Activated naive CD4-positive, alpha-beta T cell treated with anti-CD3 and anti-CD28 coated beads, Interleukin-2, amount 50 U/mL, for 72 hours (primary cell): ENCODE data around the gene IGSF10. TPM values are rescaled to one million over a fixed set of nuclear protein-coding genes. Genes with fewer than 3 reads are reported as not detected.

Experiments
- ATAC-seq, 2 donors: fragments of 150-1000 bp; cut with Tn5 transposase; 2 replicates each; pipeline ENCODE4 v1.10.0; 2021; ENCODE audit warnings: mild to moderate bottlenecking in 2 of 2, moderate library complexity in 2 of 2
- DNase-seq, 2 donors: peaks; one replicate each; pipeline ENCODE4 v3.0.0; 2021 to 2022; ENCODE audit warnings: low spot score in 2 of 2
- H3K27ac Mint-ChIP-seq, 2 donors: one replicate each; pipeline ENCODE4 v1.8.0; 2022; ENCODE audit warnings: mild to moderate bottlenecking in 2 of 2, mixed read lengths in 2 of 2
- H3K36me3 Mint-ChIP-seq, 2 donors: one replicate each; pipeline ENCODE4 v1.8.0; 2022; ENCODE audit warnings: mixed read lengths in 2 of 2
- H3K9me3 Mint-ChIP-seq, 2 donors: one replicate each; pipeline ENCODE4 v1.8.0; 2022; ENCODE audit warnings: mixed read lengths in 2 of 2
- total RNA-seq, 2 donors: library from RNA; stranded (reverse); gene quantifications; one replicate each; pipeline ENCODE4 v1.2.3, GENCODE V29; 2022

The IGSF10 gene
- total RNA-seq, 2 donors from 2014 or later = not detected

GRCh38 chr3:151477591-151478334, 16.9 kb upstream of the IGSF10 start:
- Mint-ChIP-seq H3K9me3 (peaks cover 4 to 12% of the 10 kb centered on the region in 2 donors), H3K27ac (no peak overlapping the region), H3K36me3 (peaks cover 0 to 9% of the 10 kb centered on the region in 2 donors)
- no peak for DNase-seq
- no peak for ATAC-seq

DNA sequence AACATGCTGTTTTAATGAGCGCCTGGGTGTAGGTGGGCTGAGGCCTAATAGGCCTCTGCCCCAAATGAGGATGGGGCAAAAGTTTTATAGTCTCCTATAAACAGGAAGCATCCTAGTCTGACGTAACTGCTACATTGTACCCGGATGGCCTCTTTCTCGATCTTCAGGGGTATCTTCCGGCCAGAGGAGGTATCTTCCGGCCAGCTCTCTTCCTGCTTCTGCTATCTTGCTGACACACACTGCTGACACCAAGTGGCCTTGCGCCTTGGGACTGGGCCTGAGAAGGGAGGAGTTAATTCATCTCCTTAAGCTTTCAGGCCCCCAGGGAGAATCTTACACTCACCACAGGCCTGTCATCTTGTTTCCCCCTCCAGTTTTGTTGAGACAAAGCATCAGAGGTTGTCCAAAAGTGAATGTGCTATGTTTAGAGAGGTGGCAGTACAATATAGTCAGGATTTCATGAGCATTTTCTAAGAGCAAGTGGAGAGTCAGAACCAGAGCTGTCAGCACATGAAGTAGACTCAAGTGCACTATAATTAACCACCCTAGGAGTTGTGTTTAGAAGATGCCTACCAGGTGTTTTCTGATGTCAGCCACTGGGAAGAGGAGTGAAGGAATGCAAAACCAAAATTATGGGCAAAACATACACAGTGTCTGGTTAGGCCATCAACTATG, 15.6 kb upstream of the IGSF10 start:
- Mint-ChIP-seq H3K9me3 (peaks cover 0 to 1% of the 10 kb centered on the region in 2 donors), H3K27ac (peak overlapping the region in 1 of 2 donors; percentile 53), H3K36me3 (peaks cover 0 to under 1% of the 10 kb centered on the region in 2 donors)
- DNase-seq (no peak), ATAC-seq (no peak)

GRCh38 chr3:151468284-151468917, 7.5 kb upstream of the IGSF10 start:
- H3K9me3 Mint-ChIP-seq = no peaks in the 10 kb centered on the region
- DNase-seq (peak in 1 of 2 donors; percentile 47), ATAC-seq (peak; percentile 45 to 74)
- no peaks in the 10 kb centered on the region for H3K36me3 Mint-ChIP-seq
- no peak overlapping the region for H3K27ac Mint-ChIP-seq

- Mint-ChIP-seq H3K9me3 (no peaks in the 10 kb centered on the region), H3K27ac (no peak overlapping the region), H3K36me3 (no peaks in the 10 kb centered on the region)
- ATAC-seq (no peak), DNase-seq (no peak)
These were observed 6.2 kb upstream of the IGSF10 start for GRCh38 chr3:151467069-151467468.

DNA sequence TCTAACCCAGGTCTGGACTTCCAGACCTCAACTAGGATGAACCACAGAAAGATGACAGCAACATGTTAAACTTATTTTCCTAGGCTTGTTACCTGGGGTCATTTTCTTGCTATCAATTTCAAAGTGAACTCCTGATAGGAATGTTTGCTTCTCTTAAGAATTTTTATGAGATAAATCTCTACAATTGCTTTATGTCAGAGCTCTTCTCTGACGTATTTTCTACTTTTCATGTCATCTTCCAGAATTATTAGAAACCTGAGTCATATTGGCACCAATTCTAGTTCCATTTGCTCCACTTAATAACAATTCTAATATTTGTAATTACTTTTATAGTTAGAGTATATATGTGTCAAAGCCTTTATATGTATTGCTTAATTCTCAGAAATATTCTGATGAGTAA, 2.1 kb upstream of the IGSF10 start:
- H3K27ac Mint-ChIP-seq = no peak overlapping the region
- no peak for ATAC-seq
- no peak for DNase-seq
- H3K9me3 Mint-ChIP-seq = no peaks in the 10 kb centered on the region
- H3K36me3 Mint-ChIP-seq = no peaks in the 10 kb centered on the region

- Mint-ChIP-seq H3K36me3 (no peaks in the 10 kb centered on the region), H3K27ac (no peak overlapping the region), H3K9me3 (no peaks in the 10 kb centered on the region)
- ATAC-seq (no peak), DNase-seq (no peak)
These were observed 1.5 kb upstream of the IGSF10 start for GRCh38 chr3:151462278-151462780.

- no peaks in the 10 kb centered on the region for H3K36me3 Mint-ChIP-seq
- DNase-seq = no peak
- no peak for ATAC-seq
- H3K27ac Mint-ChIP-seq = no peak overlapping the region
- H3K9me3 Mint-ChIP-seq = no peaks in the 10 kb centered on the region
These were observed 633 bp downstream of the IGSF10 start for GRCh38 chr3:151460228-151460627.

DNA sequence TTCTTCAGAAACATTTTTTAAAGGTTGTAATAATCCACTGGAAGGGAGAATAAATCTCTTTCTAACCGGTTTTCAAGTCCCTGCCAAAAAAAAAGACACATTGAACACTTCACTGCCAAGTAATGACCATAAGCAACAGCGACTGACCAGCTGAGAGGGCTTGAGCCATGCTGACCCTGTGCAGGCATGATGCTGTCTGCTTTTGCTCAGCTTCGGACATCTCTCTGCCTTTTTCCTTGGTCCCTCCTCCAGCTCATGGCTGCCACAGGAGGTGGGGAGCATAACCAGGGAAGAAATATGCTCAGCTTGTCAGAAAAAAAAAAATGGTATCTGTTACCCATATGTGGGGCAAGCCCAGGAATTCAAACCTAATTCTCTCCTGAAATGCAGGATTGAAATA, 1.5 kb downstream of the IGSF10 start:
- no peak for DNase-seq
- Mint-ChIP-seq H3K9me3 (no peaks in the 10 kb centered on the region), H3K36me3 (no peaks in the 10 kb centered on the region), H3K27ac (no peak overlapping the region)
- no peak for ATAC-seq

DNA sequence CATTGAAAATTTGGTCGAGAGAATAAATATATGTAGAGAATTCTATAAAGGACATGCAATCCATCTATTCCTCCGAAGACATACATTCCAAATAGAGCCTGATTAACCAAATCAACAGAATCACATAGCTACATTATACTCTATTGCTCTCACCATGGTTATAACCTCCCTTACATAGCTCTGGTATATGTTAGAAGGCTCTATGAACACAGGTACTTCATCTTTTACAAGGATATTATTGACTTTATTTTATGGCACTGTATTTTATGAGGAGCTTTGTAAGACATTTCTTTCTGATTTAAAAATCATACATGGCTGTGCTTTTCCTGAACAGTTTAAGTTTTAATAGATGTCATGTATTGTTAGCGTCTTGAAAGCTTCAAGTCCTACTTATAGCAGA, 4.8 kb downstream of the IGSF10 start:
- H3K36me3 Mint-ChIP-seq = no peaks in the 10 kb centered on the region
- no peak for ATAC-seq
- no peak for DNase-seq
- no peaks in the 10 kb centered on the region for H3K9me3 Mint-ChIP-seq
- no peak overlapping the region for H3K27ac Mint-ChIP-seq

GRCh38 chr3:151452841-151453240, 8.0 kb downstream of the IGSF10 start:
- Mint-ChIP-seq H3K36me3 (no peaks in the 10 kb centered on the region), H3K27ac (peak overlapping the region in 1 of 2 donors; percentile 42), H3K9me3 (no peaks in the 10 kb centered on the region)
- no peak for ATAC-seq
- DNase-seq = no peak

- Mint-ChIP-seq H3K9me3 (no peaks in the 10 kb centered on the region), H3K36me3 (no peaks in the 10 kb centered on the region)
These were observed 8.5 kb downstream of the IGSF10 start for GRCh38 chr3:151452368-151452767.

GRCh38 chr3:151446002-151446340, 14.9 kb downstream of the IGSF10 start:
- ATAC-seq (no peak), DNase-seq (no peak)
- Mint-ChIP-seq H3K27ac (no peak overlapping the region), H3K36me3 (no peaks in the 10 kb centered on the region), H3K9me3 (no peaks in the 10 kb centered on the region)

More at GRCh38 chr3:151452368-151452767, 8.5 kb downstream of the IGSF10 start:
- no peak for ATAC-seq
- no peak for DNase-seq
- H3K27ac Mint-ChIP-seq = peak overlapping the region in 1 of 2 donors; percentile 42

DNA sequence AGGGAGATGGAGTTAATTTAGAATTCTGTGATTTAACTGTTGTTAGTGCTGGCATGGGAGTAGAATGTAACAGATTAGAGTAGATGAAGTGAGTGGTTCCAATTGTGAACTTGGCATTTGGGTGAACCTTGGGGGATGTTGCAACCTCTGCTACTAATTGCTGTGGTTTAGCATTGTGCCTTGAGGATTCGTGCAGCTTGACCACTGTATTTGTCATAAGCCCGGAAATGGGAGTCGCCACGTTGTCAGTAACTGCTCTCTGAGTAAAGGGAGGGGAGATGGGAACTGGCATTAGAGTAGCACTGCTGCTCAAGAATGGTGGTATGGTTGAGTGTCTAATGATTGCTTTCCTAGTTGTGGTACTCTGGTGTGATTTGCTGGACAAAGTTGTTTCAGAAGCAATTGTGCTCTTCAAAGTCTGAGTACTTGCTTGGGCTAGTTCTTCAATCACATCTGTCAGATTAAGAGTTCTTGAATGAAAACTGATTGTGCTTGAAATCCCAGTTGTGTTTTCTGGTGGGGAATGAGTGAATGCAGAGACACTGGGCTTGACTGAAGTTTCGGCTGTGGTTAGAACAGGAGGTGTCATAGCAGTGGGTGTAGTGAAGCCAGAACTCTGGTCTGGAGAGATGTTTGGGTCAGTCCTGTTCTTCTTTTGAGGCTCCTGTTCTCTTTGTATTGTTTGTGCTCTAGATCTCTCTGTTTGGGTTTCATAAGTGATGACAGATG, 15.4 kb downstream of the IGSF10 start:
- ATAC-seq (no peak), DNase-seq (no peak)
- Mint-ChIP-seq H3K27ac (no peak overlapping the region), H3K36me3 (no peaks in the 10 kb centered on the region), H3K9me3 (no peaks in the 10 kb centered on the region)

DNA sequence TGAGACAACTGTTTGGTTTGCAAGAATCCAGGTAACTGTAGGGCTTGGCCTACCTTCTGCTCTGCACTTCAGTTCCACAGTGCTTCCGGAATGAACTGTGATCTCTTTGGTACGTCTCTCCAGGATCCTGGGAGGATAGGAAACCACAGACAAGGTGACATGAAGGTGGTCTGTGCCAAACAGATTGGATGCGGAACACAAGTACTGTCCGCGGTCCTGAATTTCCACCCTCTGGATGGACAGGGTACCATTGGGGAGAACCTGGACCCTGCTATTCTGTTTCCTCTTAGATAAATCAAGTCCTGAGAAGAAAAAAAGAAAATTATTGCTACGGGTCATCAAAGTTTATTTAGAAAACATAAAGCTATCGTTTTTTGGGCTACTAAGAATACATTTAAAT, 17.3 kb downstream of the IGSF10 start:
- DNase-seq (no peak), ATAC-seq (no peak)
- Mint-ChIP-seq H3K27ac (no peak overlapping the region), H3K36me3 (no peaks in the 10 kb centered on the region), H3K9me3 (no peaks in the 10 kb centered on the region)

GRCh38 chr3:151440940-151441339, 19.9 kb downstream of the IGSF10 start:
- ATAC-seq (no peak), DNase-seq (no peak)
- H3K9me3 Mint-ChIP-seq = no peaks in the 10 kb centered on the region
- no peak overlapping the region for H3K27ac Mint-ChIP-seq
- H3K36me3 Mint-ChIP-seq = no peaks in the 10 kb centered on the region

DNA sequence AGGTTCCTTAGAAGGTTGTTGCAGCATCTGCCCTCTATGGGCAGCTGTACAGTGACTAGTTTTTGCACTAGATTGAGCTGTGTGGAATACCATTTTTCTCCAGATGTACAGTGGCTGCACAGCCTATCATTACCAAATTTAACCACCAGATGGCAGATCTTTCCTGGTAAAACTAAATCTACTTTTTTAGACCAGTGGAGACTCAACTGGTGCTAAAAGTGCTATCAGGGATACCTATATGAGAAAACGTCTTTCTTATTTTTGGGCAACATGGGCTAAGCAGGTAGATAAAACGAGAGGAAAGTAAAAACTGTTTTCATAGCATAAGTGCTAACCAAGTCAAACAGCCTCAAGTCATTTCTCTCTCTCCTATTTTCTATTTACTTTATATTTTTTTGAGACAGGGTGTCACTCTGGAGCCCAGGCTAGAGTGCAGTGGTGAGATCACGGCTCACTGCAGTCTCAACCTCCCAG, 21.2 kb downstream of the IGSF10 start:
- Mint-ChIP-seq H3K27ac (no peak overlapping the region), H3K9me3 (no peaks in the 10 kb centered on the region), H3K36me3 (no peaks in the 10 kb centered on the region)
- DNase-seq (peak in 1 of 2 donors; percentile 35), ATAC-seq (peak; percentile 41 to 64)

- DNase-seq = no peak
- Mint-ChIP-seq H3K9me3 (no peaks in the 10 kb centered on the region), H3K27ac (no peak overlapping the region), H3K36me3 (no peaks in the 10 kb centered on the region)
- ATAC-seq = no peak
These were observed 23.0 kb downstream of the IGSF10 start for GRCh38 chr3:151437906-151438305.
